Measurements from ENCODE around the gene CTNNBL1.
"Not testable (repeated sequence)": the region's sequence is repeated elsewhere in the genome, so short reads cannot be mapped to it uniquely, and the experiment has no call there.

The CTNNBL1 gene

DNA sequence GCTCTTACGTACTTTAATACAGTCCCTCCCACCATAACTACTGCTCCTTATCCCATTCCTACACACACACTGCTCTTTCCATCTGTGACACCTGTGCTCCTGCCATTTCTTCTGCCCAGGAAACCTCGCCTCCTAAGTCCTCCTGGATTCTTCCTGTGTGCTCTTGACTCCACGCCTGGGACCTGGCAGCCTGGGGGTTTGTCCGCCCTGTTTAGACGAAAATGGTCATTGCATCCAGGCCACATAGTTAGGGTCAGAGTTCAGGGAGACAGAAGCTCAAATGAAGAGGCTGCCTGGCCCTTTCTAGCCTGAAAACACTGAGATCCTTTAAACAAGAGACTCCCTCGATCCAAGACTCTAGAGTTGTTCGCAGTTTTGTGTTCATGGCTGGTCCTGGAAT lies 17.4 kb upstream of the CTNNBL1 start:
- no peak overlapping the region for H3K4me3 ChIP-seq (ENCODE audit: severe bottlenecking)
- H3K4me1 ChIP-seq (ENCODE audit: insufficient read depth, poor library complexity, severe bottlenecking): no peaks in the 10 kb centered on the region
- H3K9me3 ChIP-seq (ENCODE audit: severe bottlenecking): no peaks in the 10 kb centered on the region
- H3K27me3 ChIP-seq (ENCODE audit: insufficient read depth, poor library complexity, severe bottlenecking): peaks cover 37% of the 10 kb centered on the region
- no peak overlapping the region for H3K27ac ChIP-seq (ENCODE audit: poor library complexity, severe bottlenecking)
- TF ChIP-seq, protein P1, sequence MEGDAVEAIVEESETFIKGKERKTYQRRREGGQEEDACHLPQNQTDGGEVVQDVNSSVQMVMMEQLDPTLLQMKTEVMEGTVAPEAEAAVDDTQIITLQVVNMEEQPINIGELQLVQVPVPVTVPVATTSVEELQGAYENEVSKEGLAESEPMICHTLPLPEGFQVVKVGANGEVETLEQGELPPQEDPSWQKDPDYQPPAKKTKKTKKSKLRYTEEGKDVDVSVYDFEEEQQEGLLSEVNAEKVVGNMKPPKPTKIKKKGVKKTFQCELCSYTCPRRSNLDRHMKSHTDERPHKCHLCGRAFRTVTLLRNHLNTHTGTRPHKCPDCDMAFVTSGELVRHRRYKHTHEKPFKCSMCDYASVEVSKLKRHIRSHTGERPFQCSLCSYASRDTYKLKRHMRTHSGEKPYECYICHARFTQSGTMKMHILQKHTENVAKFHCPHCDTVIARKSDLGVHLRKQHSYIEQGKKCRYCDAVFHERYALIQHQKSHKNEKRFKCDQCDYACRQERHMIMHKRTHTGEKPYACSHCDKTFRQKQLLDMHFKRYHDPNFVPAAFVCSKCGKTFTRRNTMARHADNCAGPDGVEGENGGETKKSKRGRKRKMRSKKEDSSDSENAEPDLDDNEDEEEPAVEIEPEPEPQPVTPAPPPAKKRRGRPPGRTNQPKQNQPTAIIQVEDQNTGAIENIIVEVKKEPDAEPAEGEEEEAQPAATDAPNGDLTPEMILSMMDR (IDR thresholded peaks at IDR 0.05; ENCODE audit: poor library complexity, severe bottlenecking): no peak
- H3K36me3 ChIP-seq (ENCODE audit: low read depth): no peaks in the 10 kb centered on the region
- DNase-seq (ENCODE audit: low spot score): no peak
- ATAC-seq (ENCODE audit: low read depth): no peak

DNA sequence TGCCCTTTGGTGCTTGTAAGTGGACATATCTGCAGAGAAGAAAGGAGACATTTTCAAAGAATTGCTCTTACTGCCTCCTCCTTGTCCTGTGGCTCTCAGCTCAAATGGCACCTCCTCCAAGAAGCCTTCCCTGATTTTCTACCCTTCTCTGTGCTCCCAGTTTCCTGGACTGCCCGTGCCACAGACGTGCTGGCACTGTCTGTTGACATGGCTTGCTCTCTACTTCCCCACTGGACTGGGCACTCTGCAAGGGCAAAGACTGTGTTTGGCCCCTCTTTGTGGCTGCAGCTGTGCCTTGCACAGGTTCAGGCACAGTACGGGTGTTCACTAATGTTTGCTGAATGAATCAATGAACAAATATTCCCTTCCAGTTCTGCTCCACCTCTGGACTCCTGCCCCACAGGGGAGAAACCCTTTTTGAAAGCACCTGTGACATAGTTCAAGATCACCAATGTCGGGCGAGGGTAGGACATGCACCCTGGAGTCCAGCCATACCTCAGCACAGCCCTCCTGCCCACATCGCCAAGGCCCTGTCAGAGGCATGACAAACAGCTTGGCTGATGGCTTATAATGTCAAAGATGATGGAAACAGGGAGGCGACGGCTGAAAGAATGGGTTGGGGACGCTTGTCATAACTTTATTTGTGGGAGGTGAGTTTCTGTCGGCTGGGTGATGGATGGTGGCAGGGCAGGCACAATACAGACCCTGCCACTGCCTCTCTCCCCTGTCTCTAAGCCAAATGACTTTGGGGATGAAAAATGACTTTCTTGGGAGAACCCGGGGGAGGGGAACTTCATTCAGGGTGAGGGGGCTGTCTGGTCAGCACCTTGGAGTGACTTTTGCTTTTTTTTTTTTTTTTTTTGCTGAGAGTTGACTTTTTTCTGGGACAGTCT lies 15.6 kb upstream of the CTNNBL1 start:
- Histone ChIP-seq H3K27ac (ENCODE audit: poor library complexity, severe bottlenecking) (no peak overlapping the region), H3K4me1 (ENCODE audit: insufficient read depth, poor library complexity, severe bottlenecking) (no peaks in the 10 kb centered on the region), H3K9me3 (ENCODE audit: severe bottlenecking) (no peaks in the 10 kb centered on the region), H3K4me3 (ENCODE audit: severe bottlenecking) (no peak overlapping the region), H3K27me3 (ENCODE audit: insufficient read depth, poor library complexity, severe bottlenecking) (peaks cover 37% of the 10 kb centered on the region), H3K36me3 (ENCODE audit: low read depth) (no peaks in the 10 kb centered on the region)
- DNase-seq (ENCODE audit: low spot score): peak; percentile 64
- no peak for ATAC-seq (ENCODE audit: low read depth)
- TF ChIP-seq, protein P1 (IDR thresholded peaks at IDR 0.05; ENCODE audit: poor library complexity, severe bottlenecking): no peak

DNA sequence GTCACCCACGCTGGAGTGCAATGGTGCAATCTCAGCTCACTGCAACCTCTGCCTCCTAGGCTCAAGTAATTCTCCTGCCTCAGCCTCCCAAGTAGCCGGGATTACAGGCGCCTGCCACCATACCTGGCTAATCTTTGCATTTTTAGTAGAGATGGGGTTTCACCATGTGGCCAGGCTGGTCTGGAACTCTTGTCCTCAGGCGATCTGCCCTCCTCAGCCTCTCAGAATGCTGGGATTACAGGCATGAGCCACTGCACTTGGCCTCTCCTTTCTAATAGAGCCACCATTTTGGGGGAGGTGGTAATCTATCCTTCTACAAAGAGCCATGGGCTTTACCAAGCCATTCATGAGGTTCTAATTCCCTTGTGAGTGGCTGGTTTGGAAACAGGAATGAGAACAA lies 14.1 kb upstream of the CTNNBL1 start:
- H3K4me3 ChIP-seq (ENCODE audit: severe bottlenecking); ATAC-seq (ENCODE audit: low read depth); H3K27ac ChIP-seq (ENCODE audit: poor library complexity, severe bottlenecking); H3K4me1 ChIP-seq (ENCODE audit: insufficient read depth, poor library complexity, severe bottlenecking); H3K9me3 ChIP-seq (ENCODE audit: severe bottlenecking); H3K36me3 ChIP-seq (ENCODE audit: low read depth): not testable (repeated sequence)
- peaks cover 37% of the 10 kb centered on the region for H3K27me3 ChIP-seq (ENCODE audit: insufficient read depth, poor library complexity, severe bottlenecking)
- DNase-seq (ENCODE audit: low spot score): peak; percentile 11

DNA sequence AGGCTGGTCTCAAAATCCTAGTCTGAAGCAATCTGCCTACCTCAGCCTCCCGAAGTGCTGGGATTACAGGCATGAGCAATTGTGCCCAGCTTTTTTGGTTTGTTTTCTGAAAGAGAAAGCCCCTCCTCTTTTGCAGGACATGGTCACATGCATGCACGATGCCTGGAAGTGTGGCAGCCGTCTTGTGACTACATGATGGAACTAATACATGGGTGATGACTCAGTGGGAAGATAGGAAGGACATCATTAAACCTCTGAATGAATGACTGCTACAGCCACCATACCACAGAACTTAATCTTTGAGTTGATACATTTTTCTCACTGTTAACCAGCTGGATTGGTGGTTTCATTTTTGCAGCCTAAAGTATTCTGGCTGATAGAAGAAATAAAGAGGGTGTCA lies 13.4 kb upstream of the CTNNBL1 start:
- Histone ChIP-seq H3K27ac (ENCODE audit: poor library complexity, severe bottlenecking) (no peak overlapping the region), H3K4me1 (ENCODE audit: insufficient read depth, poor library complexity, severe bottlenecking) (no peaks in the 10 kb centered on the region), H3K36me3 (ENCODE audit: low read depth) (no peaks in the 10 kb centered on the region), H3K9me3 (ENCODE audit: severe bottlenecking) (no peaks in the 10 kb centered on the region), H3K4me3 (ENCODE audit: severe bottlenecking) (no peak overlapping the region), H3K27me3 (ENCODE audit: insufficient read depth, poor library complexity, severe bottlenecking) (peaks cover 33% of the 10 kb centered on the region)
- DNase-seq (ENCODE audit: low spot score) (no peak), ATAC-seq (ENCODE audit: low read depth) (peak; percentile 25; the same call in 2 of the 3 replicates)
- TF ChIP-seq, protein P1 (IDR thresholded peaks at IDR 0.05; ENCODE audit: poor library complexity, severe bottlenecking): no peak

DNA sequence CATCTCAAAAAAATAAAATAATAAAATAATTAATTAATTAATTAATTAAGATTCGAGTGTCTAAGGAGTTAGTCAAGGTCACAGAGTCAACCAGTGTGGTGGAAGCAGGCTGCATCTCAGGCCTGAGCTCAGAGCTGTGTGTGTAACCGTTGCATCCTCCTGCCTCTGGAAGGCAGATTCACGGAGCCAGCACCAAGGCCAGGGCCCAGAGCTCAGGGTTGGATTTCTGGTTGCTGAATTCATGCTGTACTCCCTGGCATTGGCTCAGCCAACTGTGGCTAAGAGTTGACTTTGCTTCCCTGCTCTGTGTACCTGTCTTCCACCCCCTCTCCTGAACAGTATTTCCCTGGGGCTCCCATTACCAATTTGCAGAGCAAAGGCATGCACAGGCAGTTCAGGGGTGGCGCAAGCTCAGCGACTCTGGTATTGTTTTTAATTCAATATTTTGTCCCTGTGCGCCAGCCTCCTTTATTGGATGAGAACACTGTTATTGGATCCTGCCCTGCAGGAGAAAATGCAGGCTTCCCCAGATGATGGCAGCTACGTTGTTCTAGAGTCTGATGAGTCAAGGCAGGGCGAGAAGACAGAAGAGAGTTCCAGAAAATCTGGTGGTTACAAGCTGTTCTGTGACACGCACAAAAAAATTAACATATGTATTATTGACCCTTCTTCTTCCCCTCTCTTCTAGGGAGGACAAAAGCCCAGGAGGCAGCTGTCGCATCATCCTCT lies 12.3 kb upstream of the CTNNBL1 start:
- H3K27me3 ChIP-seq (ENCODE audit: insufficient read depth, poor library complexity, severe bottlenecking): peaks cover 22% of the 10 kb centered on the region
- TF ChIP-seq, protein P1 (IDR thresholded peaks at IDR 0.05; ENCODE audit: poor library complexity, severe bottlenecking): no peak
- H3K9me3 ChIP-seq (ENCODE audit: severe bottlenecking): no peaks in the 10 kb centered on the region
- ATAC-seq (ENCODE audit: low read depth): peak; percentile 59
- DNase-seq (ENCODE audit: low spot score): no peak
- H3K36me3 ChIP-seq (ENCODE audit: low read depth): no peaks in the 10 kb centered on the region
- H3K4me1 ChIP-seq (ENCODE audit: insufficient read depth, poor library complexity, severe bottlenecking): no peaks in the 10 kb centered on the region
- H3K27ac ChIP-seq (ENCODE audit: poor library complexity, severe bottlenecking): no peak overlapping the region
- H3K4me3 ChIP-seq (ENCODE audit: severe bottlenecking): no peak overlapping the region

DNA sequence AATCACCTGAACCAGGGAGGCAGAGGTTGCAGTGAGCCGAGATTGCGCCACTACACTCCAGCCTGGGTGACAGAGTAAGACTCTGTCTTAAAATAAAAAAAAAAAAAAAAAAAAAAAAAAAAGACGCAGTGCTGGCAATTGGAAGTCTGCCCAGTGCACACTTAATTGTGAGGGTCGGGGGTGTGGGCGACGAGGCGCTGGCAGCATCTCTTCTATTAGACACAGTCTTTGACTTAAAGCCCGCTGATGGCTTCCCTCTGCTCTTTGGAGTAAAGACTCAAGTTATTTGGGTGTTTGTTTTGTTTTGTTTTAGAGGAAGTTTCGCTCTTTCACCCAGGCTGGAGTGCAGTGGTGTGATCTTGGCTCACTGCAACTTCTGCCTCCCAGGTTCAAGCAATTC lies 10.7 kb upstream of the CTNNBL1 start:
- ATAC-seq (ENCODE audit: low read depth); H3K4me3 ChIP-seq (ENCODE audit: severe bottlenecking); H3K36me3 ChIP-seq (ENCODE audit: low read depth); H3K27me3 ChIP-seq (ENCODE audit: insufficient read depth, poor library complexity, severe bottlenecking); DNase-seq (ENCODE audit: low spot score); H3K9me3 ChIP-seq (ENCODE audit: severe bottlenecking); H3K27ac ChIP-seq (ENCODE audit: poor library complexity, severe bottlenecking); H3K4me1 ChIP-seq (ENCODE audit: insufficient read depth, poor library complexity, severe bottlenecking): not testable (repeated sequence)
